OCI-LY7 (cell line): ENCODE measurements around the gene TRAF2. TPM values are rescaled to one million over a fixed set of nuclear protein-coding genes. Genes with fewer than 3 reads are reported as not detected.

Experiments used
- BruUV-seq: library from RNA; stranded (reverse); fragments of 400-500 nt; replicated peaks from 2 replicates; lab custom pipeline; 2021; lab: Mats Ljungman, UMichigan
- CTCF ChIA-PET: fragments of 300-600 bp; sonication (Branson Sonifier 250); formaldehyde crosslinking; loops from one replicate; lab custom pipeline; 2022; ENCODE audit warnings: antibody characterized with exemption; ENCODE audit not compliant: unreplicated experiment; lab: Charles Lee
- POLR2A ChIA-PET: fragments of 300-600 bp; sonication (Branson Sonifier 250); formaldehyde crosslinking; loops from one replicate; lab custom pipeline; 2022; ENCODE audit warnings: antibody characterized with exemption; lab: Charles Lee
- DNase-seq: peaks from one replicate; pipeline ENCODE4 v3.0.0-alpha.2; 2015; ENCODE audit warnings: low spot score
- H2AFZ ChIP-seq: fragments of 200-600 bp; sonication (generic), shearing (Covaris generic); 2 replicates; pipeline ENCODE4 v1.6.1; 2014; ENCODE audit warnings: mild to moderate bottlenecking, antibody characterized with exemption, low read length, moderate library complexity
- H3K27ac ChIP-seq: fragments of 200-600 bp; sonication (generic); 2 replicates; pipeline ENCODE4 v1.5.1; 2014; ENCODE audit warnings: mixed run types, low read depth, mild to moderate bottlenecking, moderate library complexity, low read length, inconsistent platforms; ENCODE audit not compliant: poor library complexity, severe bottlenecking
- H3K36me3 ChIP-seq: fragments of 200-600 bp; sonication (generic); 2 replicates; pipeline ENCODE4 v1.6.1; 2014; ENCODE audit warnings: mild to moderate bottlenecking, antibody characterized with exemption, low read length, moderate library complexity, mixed read lengths; ENCODE audit not compliant: insufficient read depth
- H3K4me1 ChIP-seq: fragments of 200-600 bp; sonication (generic); 2 replicates; pipeline ENCODE4 v1.5.1; 2014; ENCODE audit warnings: mild to moderate bottlenecking, low read length; ENCODE audit not compliant: insufficient read depth, poor library complexity, severe bottlenecking
- H3K4me2 ChIP-seq: fragments of 200-600 bp; sonication (generic); 2 replicates; pipeline ENCODE4 v1.6.1; 2014; ENCODE audit warnings: mild to moderate bottlenecking, low read length
- H3K4me3 ChIP-seq: fragments of 200-600 bp; sonication (generic); 2 replicates; pipeline ENCODE4 v1.5.1; 2014; ENCODE audit warnings: mild to moderate bottlenecking, low read depth, low read length; ENCODE audit not compliant: poor library complexity, severe bottlenecking
- H3K79me2 ChIP-seq: fragments of 200-600 bp; sonication (generic); 2 replicates; pipeline ENCODE4 v1.6.1; 2016; ENCODE audit warnings: low read depth, mild to moderate bottlenecking, low read length, moderate library complexity, mixed read lengths; ENCODE audit not compliant: insufficient read depth
- H3K9me2 ChIP-seq: fragments of 200-600 bp; sonication (generic); 2 replicates; pipeline ENCODE4 v1.6.1; 2016; ENCODE audit warnings: mild to moderate bottlenecking, low read length, mixed read lengths; ENCODE audit not compliant: insufficient read depth
- H3K9me3 ChIP-seq: fragments of 200-600 bp; sonication (generic); 2 replicates; pipeline ENCODE4 v1.6.1; 2014; ENCODE audit warnings: mild to moderate bottlenecking, mixed run types, low read length, mixed read lengths
- H4K20me1 ChIP-seq: fragments of 200-600 bp; sonication (generic); 2 replicates; pipeline ENCODE4 v1.6.1; 2014; ENCODE audit warnings: mild to moderate bottlenecking, antibody characterized with exemption, low read length, moderate library complexity, mixed read lengths; ENCODE audit not compliant: insufficient read depth
- EZH2phosphoT487 ChIP-seq: fragments of 200-600 bp; sonication (generic); IDR thresholded peaks from 2 replicates; pipeline ENCODE4 v1.6.1; 2018; ENCODE audit warnings: low read depth, borderline replicate concordance, mild to moderate bottlenecking, mixed run types, antibody characterized with exemption, low read length, moderate library complexity, mixed read lengths
- intact Hi-C: fragments of 100-400 bp; cut with micrococcal nuclease; formaldehyde crosslinking; loops from one replicate; pipeline ENCODE4 v1.10.0; 2022; ENCODE audit not compliant: unreplicated experiment
- total RNA-seq, 2 experiments: library from RNA; depleted of rRNA in 1 of 2; stranded (reverse); fragments of >200 nt in 1 of 2; shearing (Covaris generic) in 1 of 2; gene quantifications; 2 replicates each; pipeline ENCODE4 v1.2.3, GENCODE V29; 2014 to 2022
- TF ChIP-seq, protein P1 (sequence below): fragments of 200-600 bp; sonication (generic); conservative IDR thresholded peaks from 2 replicates; pipeline ENCODE4 v1.5.1; 2014; ENCODE audit warnings: mild to moderate bottlenecking, antibody characterized with exemption, low read length, moderate library complexity, mixed read lengths

Gene TRAF2
- total RNA-seq, 2 experiments from 2014 or later, result 31.4 to 40.5 TPM

DNA sequence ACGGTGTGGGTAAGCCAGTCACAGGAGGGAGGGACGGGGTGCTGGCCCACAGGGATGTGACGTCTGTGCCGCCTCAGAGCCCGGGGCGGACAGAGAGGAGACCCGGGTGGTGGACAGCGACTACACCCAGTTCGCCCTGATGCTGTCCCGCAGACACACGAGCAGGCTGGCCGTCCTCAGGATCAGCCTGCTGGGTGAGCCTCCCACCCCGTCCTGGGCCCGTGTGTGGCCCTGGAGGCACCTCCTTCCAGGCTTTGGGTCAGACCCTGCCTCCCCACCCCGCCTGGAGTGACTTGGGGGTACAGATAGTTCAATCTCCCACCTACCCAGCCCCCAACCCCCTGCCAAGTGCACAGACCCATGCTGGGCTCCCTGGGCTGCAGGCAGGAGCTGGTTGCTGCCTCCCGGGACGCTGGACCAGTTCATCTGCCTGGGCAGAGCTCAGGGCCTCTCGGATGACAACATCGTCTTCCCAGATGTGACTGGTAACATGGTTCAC, 67.5 kb downstream of the TRAF2 start:
- Histone ChIP-seq H3K27ac (no peak overlapping the region), H3K36me3 (no peaks in the 10 kb centered on the region), H2AFZ (no peak overlapping the region), H3K4me1 (peaks cover 12% of the 10 kb centered on the region), H4K20me1 (no peaks in the 10 kb centered on the region), H3K9me2 (no peaks in the 10 kb centered on the region), H3K79me2 (no peaks in the 10 kb centered on the region), H3K4me3 (no peak overlapping the region), H3K9me3 (no peaks in the 10 kb centered on the region), H3K4me2 (no peak overlapping the region)
- ChIA-PET CTCF (no interaction called here), POLR2A (no interaction called here)
- intact Hi-C loops, result no loop called here
- TF ChIP-seq, protein P1, sequence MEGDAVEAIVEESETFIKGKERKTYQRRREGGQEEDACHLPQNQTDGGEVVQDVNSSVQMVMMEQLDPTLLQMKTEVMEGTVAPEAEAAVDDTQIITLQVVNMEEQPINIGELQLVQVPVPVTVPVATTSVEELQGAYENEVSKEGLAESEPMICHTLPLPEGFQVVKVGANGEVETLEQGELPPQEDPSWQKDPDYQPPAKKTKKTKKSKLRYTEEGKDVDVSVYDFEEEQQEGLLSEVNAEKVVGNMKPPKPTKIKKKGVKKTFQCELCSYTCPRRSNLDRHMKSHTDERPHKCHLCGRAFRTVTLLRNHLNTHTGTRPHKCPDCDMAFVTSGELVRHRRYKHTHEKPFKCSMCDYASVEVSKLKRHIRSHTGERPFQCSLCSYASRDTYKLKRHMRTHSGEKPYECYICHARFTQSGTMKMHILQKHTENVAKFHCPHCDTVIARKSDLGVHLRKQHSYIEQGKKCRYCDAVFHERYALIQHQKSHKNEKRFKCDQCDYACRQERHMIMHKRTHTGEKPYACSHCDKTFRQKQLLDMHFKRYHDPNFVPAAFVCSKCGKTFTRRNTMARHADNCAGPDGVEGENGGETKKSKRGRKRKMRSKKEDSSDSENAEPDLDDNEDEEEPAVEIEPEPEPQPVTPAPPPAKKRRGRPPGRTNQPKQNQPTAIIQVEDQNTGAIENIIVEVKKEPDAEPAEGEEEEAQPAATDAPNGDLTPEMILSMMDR, result no peak
- no peak for TF ChIP-seq EZH2phosphoT487
- DNase-seq, result no peak
- no TSS peak for BruUV-seq

DNA sequence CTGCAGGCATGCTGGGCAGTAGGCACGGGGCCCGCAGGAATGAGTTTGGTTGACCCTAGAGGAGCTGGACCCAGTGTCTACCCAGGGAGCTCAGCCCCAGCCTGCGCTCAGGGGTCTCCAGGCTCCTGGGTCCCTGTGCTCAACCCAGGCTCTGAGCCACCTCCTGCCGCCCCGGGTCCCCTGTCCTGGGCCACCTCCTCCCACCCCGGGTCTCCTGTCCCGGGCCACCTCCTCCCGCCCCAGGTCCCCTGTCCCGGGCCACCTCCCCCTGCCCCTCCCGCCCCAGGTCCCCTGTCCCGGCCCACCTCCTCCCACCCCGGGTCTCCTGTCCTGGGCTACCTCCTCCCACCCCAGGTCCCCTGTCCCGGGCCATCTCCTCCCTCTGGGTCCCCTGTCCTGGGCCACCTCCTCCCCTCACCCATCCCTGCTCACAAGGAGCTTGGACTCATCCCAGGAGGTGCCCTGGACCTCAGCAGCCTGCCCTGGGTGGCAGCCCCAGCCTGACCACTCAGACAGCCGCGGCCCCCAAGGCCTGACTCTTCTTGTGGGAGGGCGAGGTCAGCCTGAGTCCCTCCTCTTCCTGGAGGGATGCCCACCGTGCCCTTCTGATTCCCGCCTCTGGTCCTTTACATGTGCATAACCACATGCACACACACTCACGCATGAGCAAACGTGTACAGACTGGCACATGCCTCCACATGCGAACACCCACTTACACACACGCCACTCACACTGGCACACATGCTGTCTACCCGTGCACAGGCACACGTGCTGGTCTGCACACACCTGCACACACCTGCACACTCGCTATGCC, 68.2 kb downstream of the TRAF2 start:
- no peak for DNase-seq
- intact Hi-C loops, result no loop called here
- no peaks in the 10 kb centered on the region for H3K9me3 ChIP-seq
- H3K4me2 ChIP-seq, result no peak overlapping the region
- no peak overlapping the region for H2AFZ ChIP-seq
- no peak for TF ChIP-seq EZH2phosphoT487
- TF ChIP-seq, protein P1, result no peak
- no peak overlapping the region for H3K27ac ChIP-seq
- no peaks in the 10 kb centered on the region for H3K36me3 ChIP-seq
- CTCF ChIA-PET, result no interaction called here
- no TSS peak for BruUV-seq
- no peak overlapping the region for H3K4me3 ChIP-seq
- POLR2A ChIA-PET, result no interaction called here
- H3K79me2 ChIP-seq, result no peaks in the 10 kb centered on the region
- H3K9me2 ChIP-seq, result no peaks in the 10 kb centered on the region
- no peaks in the 10 kb centered on the region for H4K20me1 ChIP-seq
- peaks cover 7% of the 10 kb centered on the region for H3K4me1 ChIP-seq
